Vagina (tissue), 2 donors: Measurements from ENCODE around the gene CEP290.

Experiments used
- POLR2AphosphoS5 ChIP-seq, 2 donors: sonication (generic); formaldehyde crosslinking; IDR thresholded peaks; one replicate each; pipeline ENCODE4 v1.9.0; 2017; ENCODE audit warnings: antibody characterized with exemption in 2 of 2, mild to moderate bottlenecking in 2 of 2, low read depth in 1 of 2; ENCODE audit not compliant: insufficient read depth in 1 of 2
- TF ChIP-seq, protein P1 (sequence below), 3 experiments: fragments of 450-650 bp in 2 of 3; fragments of 200-600 bp in 1 of 3; sonication (generic) in 1 of 3; IDR thresholded peaks; one replicate each; pipeline ENCODE4 v1.5.1; 2017 to 2019; ENCODE audit warnings: antibody characterized with exemption in 3 of 3, mild to moderate bottlenecking in 2 of 3, moderate library complexity in 2 of 3

- no peak for TF ChIP-seq POLR2AphosphoS5 (IDR thresholded peaks at IDR 0.05; ENCODE audit: insufficient read depth in 1 of 2, low read depth in 1 of 2)
- TF ChIP-seq, protein P1, sequence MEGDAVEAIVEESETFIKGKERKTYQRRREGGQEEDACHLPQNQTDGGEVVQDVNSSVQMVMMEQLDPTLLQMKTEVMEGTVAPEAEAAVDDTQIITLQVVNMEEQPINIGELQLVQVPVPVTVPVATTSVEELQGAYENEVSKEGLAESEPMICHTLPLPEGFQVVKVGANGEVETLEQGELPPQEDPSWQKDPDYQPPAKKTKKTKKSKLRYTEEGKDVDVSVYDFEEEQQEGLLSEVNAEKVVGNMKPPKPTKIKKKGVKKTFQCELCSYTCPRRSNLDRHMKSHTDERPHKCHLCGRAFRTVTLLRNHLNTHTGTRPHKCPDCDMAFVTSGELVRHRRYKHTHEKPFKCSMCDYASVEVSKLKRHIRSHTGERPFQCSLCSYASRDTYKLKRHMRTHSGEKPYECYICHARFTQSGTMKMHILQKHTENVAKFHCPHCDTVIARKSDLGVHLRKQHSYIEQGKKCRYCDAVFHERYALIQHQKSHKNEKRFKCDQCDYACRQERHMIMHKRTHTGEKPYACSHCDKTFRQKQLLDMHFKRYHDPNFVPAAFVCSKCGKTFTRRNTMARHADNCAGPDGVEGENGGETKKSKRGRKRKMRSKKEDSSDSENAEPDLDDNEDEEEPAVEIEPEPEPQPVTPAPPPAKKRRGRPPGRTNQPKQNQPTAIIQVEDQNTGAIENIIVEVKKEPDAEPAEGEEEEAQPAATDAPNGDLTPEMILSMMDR (IDR thresholded peaks at IDR 0.05), result no peak
Measured at GRCh38 chr12:88058719-88059077, 83.2 kb downstream of the CEP290 start.
